ENCODE data around the gene C1orf232.

Gene C1orf232

GRCh38 chr1:26119892-26120608 is 48.7 kb downstream of the C1orf232 start:
- Histone ChIP-seq H3K4me1 (ENCODE audit: control insufficient read depth, insufficient read depth, low read length, unreplicated experiment) (peaks cover 23% of the 10 kb centered on the region), H3K36me3 (ENCODE audit: insufficient read depth, low read length) (no peaks in the 10 kb centered on the region), H3K27ac (ENCODE audit: low read depth, low read length) (no peak overlapping the region), H3K27me3 (ENCODE audit: insufficient read depth, low read length) (no peaks in the 10 kb centered on the region), H3K79me2 (ENCODE audit: control insufficient read depth, insufficient read depth, low read length, unreplicated experiment) (no peaks in the 10 kb centered on the region), H2AFZ (ENCODE audit: low read length, unreplicated experiment) (no peak overlapping the region), H3K4me3 (ENCODE audit: low read depth, low read length) (no peak overlapping the region)

GRCh38 chr1:26114165-26114927 is 54.4 kb downstream of the C1orf232 start:
- Histone ChIP-seq H3K4me1 (ENCODE audit: control insufficient read depth, insufficient read depth, low read length, unreplicated experiment) (peaks cover 6% of the 10 kb centered on the region), H3K4me3 (ENCODE audit: low read depth, low read length) (no peak overlapping the region), H3K27ac (ENCODE audit: low read depth, low read length) (no peak overlapping the region), H3K79me2 (ENCODE audit: control insufficient read depth, insufficient read depth, low read length, unreplicated experiment) (peaks cover 7% of the 10 kb centered on the region), H3K36me3 (ENCODE audit: insufficient read depth, low read length) (no peaks in the 10 kb centered on the region), H2AFZ (ENCODE audit: low read length, unreplicated experiment) (no peak overlapping the region), H3K27me3 (ENCODE audit: insufficient read depth, low read length) (no peaks in the 10 kb centered on the region)
